Hepatocyte (in vitro differentiated cells): ENCODE results near the gene TRAPPC13. TPM values are rescaled to one million over a fixed set of nuclear protein-coding genes. Genes with fewer than 3 reads are reported as not detected.
"Not testable (repeated sequence)": the region's sequence is repeated elsewhere in the genome, so short reads cannot be mapped to it uniquely, and the experiment has no call there.

ENCODE experiments used
- DNase-seq: peaks from one replicate; pipeline ENCODE4 v3.0.0-alpha.2; 2016; ENCODE audit warnings: low spot score
- H2AFZ ChIP-seq: fragments of 200-600 bp; sonication (generic); 2 replicates; pipeline ENCODE4 v1.6.0; 2016; ENCODE audit warnings: antibody characterized with exemption, mild to moderate bottlenecking
- H3K27ac ChIP-seq: fragments of 200-600 bp; sonication (generic); 2 replicates; pipeline ENCODE4 v1.5.1; 2016; ENCODE audit warnings: mild to moderate bottlenecking
- H3K27me3 ChIP-seq: fragments of 200-600 bp; sonication (generic); 2 replicates; pipeline ENCODE4 v1.6.1; 2016
- H3K36me3 ChIP-seq: fragments of 200-600 bp; sonication (generic); replicated peaks from 2 replicates; pipeline ENCODE4 v1.5.1; 2016; ENCODE audit warnings: low read depth; ENCODE audit not compliant: insufficient read depth
- H3K4me1 ChIP-seq: fragments of 200-600 bp; sonication (generic); 2 replicates; pipeline ENCODE4 v1.5.1; 2016; ENCODE audit warnings: mild to moderate bottlenecking, moderate library complexity; ENCODE audit not compliant: insufficient read depth
- H3K4me2 ChIP-seq: fragments of 200-600 bp; sonication (generic); 2 replicates; pipeline ENCODE4 v1.6.0; 2016
- H3K4me3 ChIP-seq: fragments of 200-600 bp; sonication (generic); 2 replicates; pipeline ENCODE4 v1.5.1; 2016; ENCODE audit warnings: mild to moderate bottlenecking
- H3K79me2 ChIP-seq: fragments of 200-600 bp; sonication (generic); 2 replicates; pipeline ENCODE4 v1.6.0; 2017; ENCODE audit warnings: mild to moderate bottlenecking
- H3K9me2 ChIP-seq: fragments of 200-600 bp; sonication (generic); replicated peaks from 2 replicates; pipeline ENCODE4 v1.6.0; 2017; ENCODE audit warnings: mild to moderate bottlenecking; ENCODE audit not compliant: insufficient read depth
- H3K9me3 ChIP-seq: fragments of 200-600 bp; sonication (generic); 2 replicates; pipeline ENCODE4 v1.5.1; 2016; ENCODE audit warnings: low read depth, mild to moderate bottlenecking
- H4K20me1 ChIP-seq: fragments of 200-600 bp; sonication (generic); 2 replicates; pipeline ENCODE4 v1.6.0; 2016; ENCODE audit warnings: mild to moderate bottlenecking; ENCODE audit not compliant: insufficient read depth, poor library complexity, severe bottlenecking
- EZH2 ChIP-seq: fragments of 200-600 bp; sonication (generic); IDR thresholded peaks from 2 replicates; pipeline ENCODE4 v1.6.1; 2016; ENCODE audit warnings: antibody characterized with exemption, mild to moderate bottlenecking, borderline replicate concordance
- EZH2phosphoT487 ChIP-seq: fragments of 200-600 bp; sonication (generic); IDR thresholded peaks from one replicate; pipeline ENCODE4 v1.6.1; 2018; ENCODE audit warnings: antibody characterized with exemption, mild to moderate bottlenecking, low read depth, moderate library complexity; ENCODE audit not compliant: unreplicated experiment, severe bottlenecking
- WGBS: methylation state at CpG from one replicate; pipeline ENCODE4 v1.1.6; 2016; ENCODE audit warnings: low lambda C conversion rate; ENCODE audit errors: missing lambda C conversion rate; 5-methylcytosine and 5-hydroxymethylcytosine counted together
- polyA plus RNA-seq: library from polyadenylated mRNA; unstranded; fragments of >200 nt; fragmentation: Nextera tagmentation; extraction: Ambion mirVana; gene quantifications from 2 replicates; pipeline ENCODE4 v1.2.1, GENCODE V29; 2016
- total RNA-seq: library from RNA; depleted of rRNA; stranded (reverse); fragments of >200 nt; gene quantifications from 2 replicates; pipeline ENCODE4 v1.2.3, GENCODE V29; 2014
- TF ChIP-seq, protein P1 (sequence below): fragments of 200-600 bp; sonication (generic); IDR thresholded peaks from 2 replicates; pipeline ENCODE4 v1.5.1; 2016; ENCODE audit warnings: antibody characterized with exemption, mild to moderate bottlenecking; ENCODE audit not compliant: poor library complexity

Gene TRAPPC13
- total RNA-seq: 32.7 and 34.2 TPM in 2 replicates
- 10.8 and 14.7 TPM in 2 replicates for polyA plus RNA-seq

DNA sequence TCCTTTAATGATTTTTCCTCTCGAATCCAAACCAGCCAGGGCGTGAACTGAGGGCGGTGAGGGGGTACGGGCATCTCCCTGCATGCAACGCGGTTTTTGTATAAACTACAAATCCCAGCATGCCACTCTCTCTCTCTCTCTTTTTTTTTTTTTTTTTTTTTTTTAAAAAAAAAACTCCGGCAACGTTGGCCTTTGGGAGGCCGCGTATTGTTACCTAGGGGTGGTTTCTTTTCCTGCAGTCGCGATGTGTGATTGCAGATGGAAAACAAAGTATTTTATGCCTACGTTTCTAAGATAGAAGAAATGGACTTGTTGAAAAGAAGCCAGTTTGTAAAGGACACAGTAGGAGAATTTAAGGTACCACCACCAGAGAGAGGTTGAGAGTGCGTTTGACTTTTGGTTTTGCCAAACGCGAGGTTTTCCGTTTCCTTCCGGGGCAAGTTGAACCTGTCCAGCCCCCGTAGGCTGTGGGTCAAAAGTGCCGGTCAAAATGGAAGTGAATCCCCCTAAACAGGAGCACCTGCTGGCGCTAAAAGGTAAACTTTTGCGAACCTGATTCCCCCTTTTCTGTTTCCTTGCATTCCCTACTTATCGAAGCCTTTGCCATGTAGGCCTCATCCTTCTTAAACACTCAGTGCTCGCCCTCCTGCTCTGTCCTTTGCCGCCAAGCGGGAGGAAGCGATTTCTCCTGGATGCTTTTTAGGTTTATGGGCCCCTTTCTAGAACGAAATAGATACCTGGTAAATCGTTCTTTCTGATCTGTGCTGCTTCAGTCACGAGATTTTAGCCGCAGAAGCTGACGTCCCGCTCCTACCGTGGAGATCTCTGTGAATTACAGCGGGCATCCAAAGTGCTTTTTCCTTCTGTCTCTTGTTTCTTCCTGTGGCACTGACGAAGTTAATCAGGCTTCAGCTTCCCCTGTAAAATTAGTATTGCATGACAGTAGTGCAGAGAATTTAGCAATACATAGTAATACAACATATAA lies at the start of gene TRAPPC13, which contains the start of gene SHLD3:
Gene TRAPPC13, plus strand, starts transcription at position 457 of the 985 bp plus-strand sequence. Its CDS starts 34 bp downstream, at position 491.
Gene SHLD3, plus strand, starts transcription at position 457 of the 985 bp plus-strand sequence. CDS start 4,561 bp downstream, outside the sequence.
- peak; percentile 89 for DNase-seq
- Histone ChIP-seq H4K20me1 (peaks cover 11% of the 10 kb centered on the region), H3K27me3 (no peaks in the 10 kb centered on the region), H3K9me2 (no peaks in the 10 kb centered on the region), H3K4me2 (peak within 1 kb of the TSS; percentile 76), H3K4me3 (peak within 1 kb of the TSS; percentile 89), H3K79me2 (peaks cover 90% of the 10 kb centered on the region), H3K36me3 (no peaks in the 10 kb centered on the region), H3K4me1 (peaks cover 14% of the 10 kb centered on the region), H2AFZ (peak within 1 kb of the TSS; percentile 69), H3K27ac (peak within 1 kb of the TSS; percentile 94), H3K9me3 (no peaks in the 10 kb centered on the region)
- under 1% methylated on average over 36 of the region's 36 CpGs for WGBS
- no peak for TF ChIP-seq EZH2phosphoT487
- TF ChIP-seq EZH2: no peak
- TF ChIP-seq, protein P1, sequence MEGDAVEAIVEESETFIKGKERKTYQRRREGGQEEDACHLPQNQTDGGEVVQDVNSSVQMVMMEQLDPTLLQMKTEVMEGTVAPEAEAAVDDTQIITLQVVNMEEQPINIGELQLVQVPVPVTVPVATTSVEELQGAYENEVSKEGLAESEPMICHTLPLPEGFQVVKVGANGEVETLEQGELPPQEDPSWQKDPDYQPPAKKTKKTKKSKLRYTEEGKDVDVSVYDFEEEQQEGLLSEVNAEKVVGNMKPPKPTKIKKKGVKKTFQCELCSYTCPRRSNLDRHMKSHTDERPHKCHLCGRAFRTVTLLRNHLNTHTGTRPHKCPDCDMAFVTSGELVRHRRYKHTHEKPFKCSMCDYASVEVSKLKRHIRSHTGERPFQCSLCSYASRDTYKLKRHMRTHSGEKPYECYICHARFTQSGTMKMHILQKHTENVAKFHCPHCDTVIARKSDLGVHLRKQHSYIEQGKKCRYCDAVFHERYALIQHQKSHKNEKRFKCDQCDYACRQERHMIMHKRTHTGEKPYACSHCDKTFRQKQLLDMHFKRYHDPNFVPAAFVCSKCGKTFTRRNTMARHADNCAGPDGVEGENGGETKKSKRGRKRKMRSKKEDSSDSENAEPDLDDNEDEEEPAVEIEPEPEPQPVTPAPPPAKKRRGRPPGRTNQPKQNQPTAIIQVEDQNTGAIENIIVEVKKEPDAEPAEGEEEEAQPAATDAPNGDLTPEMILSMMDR: no peak

GRCh38 chr5:65577141-65577540 lies 47.7 kb upstream of the TRAPPC13 start:
- Histone ChIP-seq H2AFZ (no peak overlapping the region), H3K4me1 (no peaks in the 10 kb centered on the region), H3K27ac (no peak overlapping the region), H4K20me1 (no peaks in the 10 kb centered on the region), H3K4me2 (no peak overlapping the region), H3K36me3 (peaks cover 6% of the 10 kb centered on the region), H3K4me3 (no peak overlapping the region), H3K79me2 (peaks cover 4% of the 10 kb centered on the region), H3K27me3 (no peaks in the 10 kb centered on the region), H3K9me3 (no peaks in the 10 kb centered on the region), H3K9me2 (no peaks in the 10 kb centered on the region)
- DNase-seq: no peak
- TF ChIP-seq, protein P1: no peak
- TF ChIP-seq EZH2 (no peak), EZH2phosphoT487 (no peak)

DNA sequence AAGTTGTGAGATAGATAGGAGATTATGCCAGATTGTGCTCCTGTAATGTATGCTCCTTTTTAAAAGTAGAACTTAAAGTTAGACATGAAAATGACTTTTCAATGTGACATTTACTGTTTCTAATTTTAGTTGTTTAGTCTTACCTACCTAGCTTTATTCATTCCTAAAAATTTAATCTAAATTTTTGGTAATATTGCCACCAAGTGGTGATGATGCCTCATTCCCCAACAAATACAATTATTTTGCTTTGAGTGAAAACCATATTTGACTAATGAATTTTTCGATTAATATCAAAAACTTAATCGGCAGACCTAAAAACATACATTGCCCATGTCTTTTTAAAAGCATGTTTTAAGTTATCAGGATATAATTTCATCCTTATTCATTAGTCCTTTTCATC lies 36.1 kb upstream of the TRAPPC13 start:
- WGBS: 94% methylated on average over 2 of the region's 2 CpGs

DNA sequence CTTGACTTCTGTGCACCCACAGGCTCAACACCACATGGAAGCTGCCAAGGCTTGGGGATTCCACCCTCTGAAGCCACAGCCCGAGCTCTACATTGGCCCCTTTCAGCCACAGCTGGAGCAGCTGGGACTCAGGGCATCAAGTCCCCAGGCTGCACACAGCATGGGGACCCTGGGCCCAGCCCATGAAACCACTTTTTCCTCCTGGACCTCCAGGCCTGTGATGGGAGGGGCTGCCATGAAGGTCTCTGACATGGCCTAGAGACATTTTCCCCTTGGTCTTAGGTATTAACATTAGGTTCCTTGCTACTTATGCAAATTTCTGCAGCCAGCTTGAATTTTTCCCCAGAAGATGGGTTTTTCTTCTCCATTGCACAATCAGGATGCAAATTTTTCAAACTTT lies 23.1 kb upstream of the TRAPPC13 start:
- WGBS: 88% methylated on average over 1 of the region's 1 CpG

More for the DNA sequence above, 36.1 kb upstream of the TRAPPC13 start:
- Histone ChIP-seq H3K79me2 (no peaks in the 10 kb centered on the region), H3K27ac (no peak overlapping the region), H3K4me1 (no peaks in the 10 kb centered on the region), H3K36me3 (no peaks in the 10 kb centered on the region), H2AFZ (no peak overlapping the region), H3K4me3 (no peak overlapping the region), H3K4me2 (no peak overlapping the region), H4K20me1 (no peaks in the 10 kb centered on the region), H3K9me2 (no peaks in the 10 kb centered on the region), H3K27me3 (no peaks in the 10 kb centered on the region), H3K9me3 (no peaks in the 10 kb centered on the region)
- TF ChIP-seq EZH2 (no peak), EZH2phosphoT487 (no peak)
- TF ChIP-seq, protein P1: peak; percentile 23
- no peak for DNase-seq

More for the DNA sequence above, 23.1 kb upstream of the TRAPPC13 start:
- not testable (repeated sequence) for H3K4me1 ChIP-seq, H3K9me3 ChIP-seq, H4K20me1 ChIP-seq, H3K9me2 ChIP-seq, H3K4me2 ChIP-seq, H3K27ac ChIP-seq, H2AFZ ChIP-seq, H3K27me3 ChIP-seq, H3K36me3 ChIP-seq, H3K4me3 ChIP-seq, DNase-seq, H3K79me2 ChIP-seq
